GM12874 (cell line): ENCODE measurements around the gene ESCO1.

Source experiments
- CTCF ChIP-seq: IDR thresholded peaks from 2 replicates; pipeline ENCODE4 v1.5.1; 2011; ENCODE audit warnings: low read depth, mild to moderate bottlenecking, control low read depth, low read length, moderate library complexity; ENCODE audit not compliant: insufficient read depth

The ESCO1 gene

GRCh38 chr18:21550510-21550970, 50.0 kb downstream of the ESCO1 start:
- no peak for TF ChIP-seq CTCF

DNA sequence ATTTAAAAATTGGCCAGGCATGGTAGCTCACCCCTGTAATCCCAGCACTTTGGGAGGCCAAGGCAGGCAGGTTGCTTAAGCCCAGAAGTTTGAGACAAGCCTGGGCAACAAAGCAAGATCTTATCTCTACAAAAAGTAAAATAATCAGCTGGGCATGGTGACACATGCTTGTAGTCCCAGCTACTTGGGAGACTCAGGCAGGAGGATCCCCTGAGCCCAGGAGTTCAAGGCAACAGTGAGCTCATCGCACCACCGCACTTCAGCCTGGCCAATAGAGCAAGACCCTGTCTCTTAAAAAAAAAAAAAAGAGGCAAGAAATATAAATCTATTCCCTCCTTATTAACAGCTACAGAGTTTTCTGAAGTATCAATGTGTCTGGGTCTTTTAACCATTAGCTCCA, 51.9 kb downstream of the ESCO1 start:
- no peak for TF ChIP-seq CTCF

DNA sequence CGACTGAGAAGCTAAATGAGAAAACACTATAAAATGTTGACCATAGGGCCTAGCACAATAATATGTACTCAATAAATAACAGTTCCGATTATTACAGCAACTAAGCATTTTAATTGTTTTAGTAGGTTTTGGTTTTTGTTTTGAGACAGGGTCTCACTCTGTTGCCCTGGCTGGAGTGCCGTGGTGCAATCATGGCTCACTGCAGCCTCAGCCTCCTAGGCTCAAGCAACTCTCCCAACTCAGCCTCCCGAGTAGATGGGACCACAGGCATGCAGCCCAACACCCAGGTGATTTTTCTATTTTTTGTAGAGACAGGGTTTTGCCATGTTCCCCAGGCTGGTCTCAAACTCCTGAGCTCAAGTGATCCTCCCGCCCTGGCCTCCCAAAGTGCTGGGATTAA, 54.1 kb downstream of the ESCO1 start:
- TF ChIP-seq CTCF: no peak

- TF ChIP-seq CTCF: no peak
Measured at GRCh38 chr18:21538230-21538629, 62.3 kb downstream of the ESCO1 start.

DNA sequence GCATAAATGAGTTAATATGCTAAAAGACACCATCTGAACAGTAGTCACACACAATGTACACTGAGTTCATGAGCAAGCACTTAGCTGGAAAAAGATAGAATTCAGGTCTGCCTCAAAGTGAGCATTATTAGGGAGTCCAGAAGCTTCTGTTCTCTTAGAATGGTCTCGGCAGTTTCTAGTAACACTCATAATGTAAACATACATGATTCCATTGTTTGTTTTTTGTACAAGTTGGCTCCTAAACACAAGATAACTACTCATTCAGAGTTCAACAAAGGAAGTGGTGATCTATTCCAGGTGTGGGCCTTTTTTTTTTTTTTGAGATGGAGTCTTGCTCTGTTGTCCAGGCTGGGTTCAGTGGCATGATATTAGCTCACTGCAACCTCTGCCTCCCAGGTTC, 66.2 kb downstream of the ESCO1 start:
- TF ChIP-seq CTCF: no peak

GRCh38 chr18:21526463-21526862, 74.0 kb downstream of the ESCO1 start:
- no peak for TF ChIP-seq CTCF

- no peak for TF ChIP-seq CTCF
Measured at GRCh38 chr18:21525916-21526315, 74.6 kb downstream of the ESCO1 start.

DNA sequence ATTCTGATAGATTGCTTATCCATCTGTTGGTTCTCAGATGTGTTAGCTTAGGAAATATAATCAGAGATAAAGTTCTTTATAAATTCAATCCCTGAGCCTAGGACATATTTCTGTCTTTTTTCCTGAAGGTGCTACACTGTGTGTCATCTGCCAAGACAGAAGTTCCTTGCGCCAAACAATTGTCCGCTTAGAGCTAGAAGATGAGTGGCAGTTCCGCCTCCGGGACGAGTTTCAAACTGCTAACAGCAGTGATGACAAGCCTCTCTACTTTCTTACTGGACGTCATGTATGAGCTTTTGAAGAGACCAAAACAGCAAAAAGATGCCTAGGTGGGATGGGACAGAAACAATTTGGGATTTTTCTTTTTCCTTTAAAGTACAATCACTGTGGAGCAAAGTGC, 78.0 kb downstream of the ESCO1 start:
- TF ChIP-seq CTCF: no peak
